DND-41 (cell line): ENCODE data around the gene RALA.

Source experiments
- CTCF ChIP-seq: IDR thresholded peaks from 2 replicates; pipeline ENCODE4 v1.5.1; 2012; ENCODE audit warnings: borderline replicate concordance, low read length, moderate library complexity, mild to moderate bottlenecking; ENCODE audit not compliant: poor library complexity, severe bottlenecking; ENCODE audit errors: extremely low read depth
- EZH2 ChIP-seq: IDR thresholded peaks from 3 replicates; pipeline ENCODE4 v1.6.1; 2012; ENCODE audit warnings: borderline replicate concordance, low read depth, mild to moderate bottlenecking, moderate library complexity, low read length, inconsistent platforms; ENCODE audit not compliant: severe bottlenecking

GRCh38 chr7:39672176-39672575, 48.8 kb downstream of the RALA start:
- TF ChIP-seq CTCF (no peak), EZH2 (no peak)
